HepG2 (cell line): ENCODE measurements around the gene KCTD15. TPM values are rescaled to one million over a fixed set of nuclear protein-coding genes. Genes with fewer than 3 reads are reported as not detected.

Experiments
- ATAC-seq: fragments of 200-7000 bp; cut with Tn5 transposase; 3 replicates; pipeline ENCODE4 v1.9.1; 2020; ENCODE audit warnings: mild to moderate bottlenecking, moderate library complexity
- BruUV-seq: library from RNA; stranded (reverse); fragments of 400-500 nt; replicated peaks from 2 replicates; lab custom pipeline; 2021; lab: Mats Ljungman, UMichigan
- CTCF ChIA-PET: fragments of 300-600 bp; formaldehyde crosslinking; extraction: SDS; loops from one replicate; lab custom pipeline; 2021; ENCODE audit warnings: low total read pairs, inconsistent platforms, low intra/inter-chr PET ratio; lab: Yijun Ruan, JAX
- POLR2A ChIA-PET: fragments of 350-600 bp; sonication (Branson Sonifier 250); formaldehyde crosslinking; loops from one replicate; lab custom pipeline; 2020; ENCODE audit warnings: antibody characterized with exemption, inconsistent platforms; lab: Yijun Ruan, JAX
- DNase-seq: peaks from one replicate; pipeline ENCODE4 v3.0.0-alpha.2; 2015; ENCODE audit warnings: low spot score
- FAIRE-seq: peaks from 3 replicates; lab custom pipeline; 2011; peaks lifted over from hg19 to GRCh38; lab: Jason Lieb, UNC
- H2AFZ ChIP-seq: one replicate; pipeline ENCODE4 v1.6.1; 2011; ENCODE audit warnings: low read length, inconsistent platforms
- H3K27ac ChIP-seq: fragments of 300-600 bp; 3 replicates; pipeline ENCODE4 v1.8.0; 2011; ENCODE audit warnings: mixed run types, mild to moderate bottlenecking, mixed read lengths, low read length, inconsistent platforms; ENCODE audit not compliant: insufficient read depth; ENCODE audit errors: extremely low read length
- H3K27me3 ChIP-seq, 2 experiments: fragments of 200-600 bp in 1 of 2; 2 replicates in 1 of 2; 3 replicates in 1 of 2; pipeline versions ENCODE4 v1.6.0 to v1.8.0; 2011; ENCODE audit warnings: low read length in 2 of 2, mild to moderate bottlenecking in 2 of 2, moderate library complexity in 2 of 2, inconsistent platforms in 1 of 2; ENCODE audit not compliant: insufficient read depth in 2 of 2, control insufficient read depth in 1 of 2
- H3K36me3 ChIP-seq, 2 experiments: fragments of 200-600 bp in 1 of 2; replicated peaks in 1 of 2; 2 replicates in 1 of 2; 3 replicates in 1 of 2; pipeline versions ENCODE4 v1.5.1 to v1.8.0; 2011; ENCODE audit warnings: low read length in 2 of 2, inconsistent platforms in 1 of 2; ENCODE audit not compliant: insufficient read depth in 2 of 2, control insufficient read depth in 1 of 2
- H3K4me1 ChIP-seq: 2 replicates; pipeline ENCODE4 v1.5.1; 2012; ENCODE audit warnings: low read length, inconsistent platforms; ENCODE audit not compliant: insufficient read depth
- H3K4me2 ChIP-seq: 2 replicates; pipeline ENCODE4 v1.6.0; 2011; ENCODE audit warnings: low read depth, low read length, inconsistent platforms
- H3K4me3 ChIP-seq, 3 experiments: fragments of 200-600 bp in 1 of 3; sonication (generic), shearing (Covaris generic) in 1 of 3; replicated peaks in 1 of 3; 2 replicates each; pipeline ENCODE4 v1.5.1; 2011 to 2016; ENCODE audit warnings: low read length in 3 of 3, inconsistent platforms in 2 of 3, low read depth in 2 of 3, mild to moderate bottlenecking in 2 of 3, control low read depth in 1 of 3, mixed read lengths in 1 of 3; ENCODE audit not compliant: insufficient read depth in 1 of 3
- H3K79me2 ChIP-seq: one replicate; pipeline ENCODE4 v1.6.1; 2011; ENCODE audit warnings: low read length, inconsistent platforms; ENCODE audit not compliant: insufficient read depth
- H3K9ac ChIP-seq: 2 replicates; pipeline ENCODE4 v1.6.0; 2011; ENCODE audit warnings: mild to moderate bottlenecking, low read depth, low read length, inconsistent platforms; ENCODE audit not compliant: insufficient read depth
- H3K9me3 ChIP-seq: 2 replicates; pipeline ENCODE4 v1.5.1; 2012; ENCODE audit warnings: mild to moderate bottlenecking, low read length
- H4K20me1 ChIP-seq: 2 replicates; pipeline ENCODE4 v1.6.0; 2011; ENCODE audit warnings: inconsistent platforms, mild to moderate bottlenecking, low read length, moderate library complexity; ENCODE audit not compliant: insufficient read depth
- HMG20B ChIP-seq: conservative IDR thresholded peaks from 2 replicates; pipeline ENCODE4 v1.6.1; 2016; ENCODE audit warnings: missing genetic modification reagents, missing compliant biosample characterization
- KDM1A ChIP-seq: IDR thresholded peaks from 2 replicates; pipeline ENCODE4 v1.6.1; 2016; ENCODE audit warnings: missing compliant biosample characterization
- PCBP1 ChIP-seq: fragments of 200-400 bp; formaldehyde crosslinking; IDR thresholded peaks from 2 replicates; pipeline ENCODE4 v1.6.1; 2017; ENCODE audit warnings: mild to moderate bottlenecking, low read depth, low read length, borderline replicate concordance
- ZFP36L2 ChIP-seq: sonication (generic); formaldehyde crosslinking; IDR thresholded peaks from 2 replicates; pipeline ENCODE4 v1.4.0; 2020; ENCODE audit warnings: missing genetic modification reagents
- WGBS: methylation state at CpG from one replicate; pipeline ENCODE4 v1.1.6; 2017; ENCODE audit warnings: low lambda C conversion rate; 5-methylcytosine and 5-hydroxymethylcytosine counted together
- in situ Hi-C: cut with HindIII; loops from 2 replicates; pipeline ENCODE4 v1.10.0; 2017; ENCODE audit warnings: low pct_unique_long_range_greater_than_20kb; ENCODE audit not compliant: extremely low pct_ligation_motif_present
- intact Hi-C: fragments of 100-400 bp; cut with micrococcal nuclease; formaldehyde crosslinking; loops from one replicate; pipeline ENCODE4 v1.10.0; 2022; ENCODE audit not compliant: unreplicated experiment
- polyA plus RNA-seq, 8 experiments: library from polyadenylated mRNA; depleted of rRNA in 3 of 8; stranded (reverse) in 7 of 8; unstranded in 1 of 8; fragments of >200 nt; fragmentation: Illumina TruSeq in 4 of 8; extraction: Trizol in 4 of 8; gene quantifications; 2 replicates each; pipeline versions ENCODE4 v1.2.1 to v1.2.3, GENCODE V29; 2011 to 2016; ENCODE audit warnings: low read depth in 4 of 8, missing spikeins in 1 of 8, mixed read lengths in 1 of 8; ENCODE audit not compliant: insufficient read depth in 1 of 8
- total RNA-seq, 5 experiments: library from RNA; depleted of rRNA; stranded (reverse); fragments of >200 nt; fragmentation: Illumina TruSeq; extraction: Trizol; gene quantifications; 2 replicates each; pipeline ENCODE4 v1.2.3, GENCODE V29; 2016; ENCODE audit warnings: low read depth in 1 of 5
- TF ChIP-seq, protein P1 (sequence below): sonication (generic); formaldehyde crosslinking; IDR thresholded peaks from 2 replicates; pipeline ENCODE4 v1.5.0; 2020; ENCODE audit warnings: missing genetic modification reagents, mild to moderate bottlenecking, borderline replicate concordance
- TF ChIP-seq, protein P2 (sequence below): sonication (generic); formaldehyde crosslinking; IDR thresholded peaks from 2 replicates; pipeline ENCODE4 v1.8.1; 2022; ENCODE audit warnings: mild to moderate bottlenecking, missing genetic modification reagents
- TF ChIP-seq, protein P3 (sequence below): sonication (generic); formaldehyde crosslinking; IDR thresholded peaks from 2 replicates; pipeline ENCODE4 v1.4.0; 2020; ENCODE audit warnings: mild to moderate bottlenecking, missing genetic modification reagents
- TF ChIP-seq, protein P4 (sequence below): sonication (generic); formaldehyde crosslinking; IDR thresholded peaks from 2 replicates; pipeline ENCODE4 v1.4.0; 2020; ENCODE audit warnings: missing genetic modification reagents
- TF ChIP-seq, protein P5 (sequence below): sonication (generic); formaldehyde crosslinking; IDR thresholded peaks from 2 replicates; pipeline ENCODE4 v1.8.0; 2023; ENCODE audit warnings: mild to moderate bottlenecking, missing genetic modification reagents

The KCTD15 gene
- total and polyA plus RNA-seq, 2 of the 13 experiments (the other 11 are each of a cell fraction or from before 2014, with no cell fraction given): 13.2 to 16.7 TPM

DNA sequence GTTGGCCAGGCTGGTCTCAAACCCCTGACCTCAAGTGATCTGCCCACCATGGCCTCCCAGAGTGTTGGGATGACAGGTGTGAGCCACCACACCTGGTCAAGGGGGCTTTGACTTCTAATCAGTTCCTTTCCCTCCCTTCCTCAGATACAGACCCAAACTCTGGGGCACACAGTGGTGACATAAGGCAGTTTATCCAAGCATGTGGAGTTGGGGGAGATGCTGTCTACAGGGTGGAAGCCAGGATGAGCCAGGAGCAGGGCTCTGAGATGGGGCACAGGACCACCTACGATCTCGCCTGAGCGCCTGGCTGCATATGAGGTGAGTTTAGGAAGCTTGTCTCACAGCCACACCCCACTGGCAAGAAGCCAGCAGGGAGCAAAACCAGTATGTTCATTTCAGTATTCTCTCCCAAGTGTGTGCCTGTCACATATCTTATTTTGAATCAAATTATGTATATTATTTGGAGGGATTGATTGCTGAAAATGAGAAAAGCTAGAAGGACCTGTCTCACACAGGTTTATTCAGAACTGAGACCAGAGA is 67.7 kb downstream of the KCTD15 start (continued):
- TF ChIP-seq KDM1A (CRISPR knock-in tag): no peak
- TF ChIP-seq, protein P1, sequence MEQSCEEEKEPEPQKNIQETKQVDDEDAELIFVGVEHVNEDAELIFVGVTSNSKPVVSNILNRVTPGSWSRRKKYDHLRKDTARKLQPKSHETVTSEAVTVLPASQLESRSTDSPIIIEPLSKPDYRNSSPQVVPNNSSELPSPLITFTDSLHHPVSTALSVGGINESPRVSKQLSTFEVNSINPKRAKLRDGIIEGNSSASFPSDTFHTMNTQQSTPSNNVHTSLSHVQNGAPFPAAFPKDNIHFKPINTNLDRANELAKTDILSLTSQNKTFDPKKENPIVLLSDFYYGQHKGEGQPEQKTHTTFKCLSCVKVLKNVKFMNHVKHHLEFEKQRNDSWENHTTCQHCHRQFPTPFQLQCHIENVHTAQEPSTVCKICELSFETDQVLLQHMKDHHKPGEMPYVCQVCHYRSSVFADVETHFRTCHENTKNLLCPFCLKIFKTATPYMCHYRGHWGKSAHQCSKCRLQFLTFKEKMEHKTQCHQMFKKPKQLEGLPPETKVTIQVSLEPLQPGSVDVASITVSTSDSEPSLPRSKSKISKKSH (CRISPR knock-in tag): no peak

DNA sequence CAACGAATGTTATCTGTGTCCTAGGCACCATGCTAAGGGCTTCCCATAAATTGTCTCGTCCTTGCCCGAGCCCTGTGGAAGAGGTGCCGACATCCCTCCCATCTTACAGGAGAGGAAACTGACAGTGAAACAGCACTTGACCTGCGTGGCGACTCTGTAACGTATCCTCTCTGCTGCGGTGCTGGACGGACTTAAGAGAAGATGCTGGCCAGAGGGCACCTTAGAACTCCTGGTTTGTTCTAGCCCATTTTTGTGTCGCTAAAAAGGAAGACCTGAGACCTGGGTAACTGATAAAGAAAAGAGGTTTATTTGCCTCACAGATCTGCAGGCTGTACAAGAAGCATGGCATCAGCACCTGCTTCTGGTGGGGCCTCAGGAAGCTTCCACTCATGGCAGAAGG is 68.6 kb downstream of the KCTD15 start:
- ChIA-PET POLR2A (no interaction called here), CTCF (no interaction called here)
- no peaks in the 10 kb centered on the region for H3K4me1 ChIP-seq
- WGBS: 21% methylated on average over 10 of the region's 10 CpGs
- H3K9ac ChIP-seq: no peak overlapping the region
- H2AFZ ChIP-seq: no peak overlapping the region
- DNase-seq (no peak), FAIRE-seq (no peak), ATAC-seq (no peak)
- no peaks in the 10 kb centered on the region for H4K20me1 ChIP-seq
- H3K4me3 ChIP-seq: no peak overlapping the region
- in situ Hi-C loops: no loop called here
- no peaks in the 10 kb centered on the region for H3K9me3 ChIP-seq
- H3K36me3 ChIP-seq: no peaks in the 10 kb centered on the region
- BruUV-seq: no TSS peak
- H3K4me2 ChIP-seq: no peak overlapping the region
- peaks cover 1 to 37% of the 10 kb centered on the region in 2 experiments; a peak in 4 of 5 replicates for H3K27me3 ChIP-seq
- intact Hi-C loops: no loop called here
- H3K27ac ChIP-seq: no peak overlapping the region
- no peaks in the 10 kb centered on the region for H3K79me2 ChIP-seq
- no peak for TF ChIP-seq HMG20B (CRISPR knock-in tag)
- TF ChIP-seq, protein P2, sequence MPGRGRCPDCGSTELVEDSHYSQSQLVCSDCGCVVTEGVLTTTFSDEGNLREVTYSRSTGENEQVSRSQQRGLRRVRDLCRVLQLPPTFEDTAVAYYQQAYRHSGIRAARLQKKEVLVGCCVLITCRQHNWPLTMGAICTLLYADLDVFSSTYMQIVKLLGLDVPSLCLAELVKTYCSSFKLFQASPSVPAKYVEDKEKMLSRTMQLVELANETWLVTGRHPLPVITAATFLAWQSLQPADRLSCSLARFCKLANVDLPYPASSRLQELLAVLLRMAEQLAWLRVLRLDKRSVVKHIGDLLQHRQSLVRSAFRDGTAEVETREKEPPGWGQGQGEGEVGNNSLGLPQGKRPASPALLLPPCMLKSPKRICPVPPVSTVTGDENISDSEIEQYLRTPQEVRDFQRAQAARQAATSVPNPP (CRISPR knock-in tag): no peak
- TF ChIP-seq, protein P3, sequence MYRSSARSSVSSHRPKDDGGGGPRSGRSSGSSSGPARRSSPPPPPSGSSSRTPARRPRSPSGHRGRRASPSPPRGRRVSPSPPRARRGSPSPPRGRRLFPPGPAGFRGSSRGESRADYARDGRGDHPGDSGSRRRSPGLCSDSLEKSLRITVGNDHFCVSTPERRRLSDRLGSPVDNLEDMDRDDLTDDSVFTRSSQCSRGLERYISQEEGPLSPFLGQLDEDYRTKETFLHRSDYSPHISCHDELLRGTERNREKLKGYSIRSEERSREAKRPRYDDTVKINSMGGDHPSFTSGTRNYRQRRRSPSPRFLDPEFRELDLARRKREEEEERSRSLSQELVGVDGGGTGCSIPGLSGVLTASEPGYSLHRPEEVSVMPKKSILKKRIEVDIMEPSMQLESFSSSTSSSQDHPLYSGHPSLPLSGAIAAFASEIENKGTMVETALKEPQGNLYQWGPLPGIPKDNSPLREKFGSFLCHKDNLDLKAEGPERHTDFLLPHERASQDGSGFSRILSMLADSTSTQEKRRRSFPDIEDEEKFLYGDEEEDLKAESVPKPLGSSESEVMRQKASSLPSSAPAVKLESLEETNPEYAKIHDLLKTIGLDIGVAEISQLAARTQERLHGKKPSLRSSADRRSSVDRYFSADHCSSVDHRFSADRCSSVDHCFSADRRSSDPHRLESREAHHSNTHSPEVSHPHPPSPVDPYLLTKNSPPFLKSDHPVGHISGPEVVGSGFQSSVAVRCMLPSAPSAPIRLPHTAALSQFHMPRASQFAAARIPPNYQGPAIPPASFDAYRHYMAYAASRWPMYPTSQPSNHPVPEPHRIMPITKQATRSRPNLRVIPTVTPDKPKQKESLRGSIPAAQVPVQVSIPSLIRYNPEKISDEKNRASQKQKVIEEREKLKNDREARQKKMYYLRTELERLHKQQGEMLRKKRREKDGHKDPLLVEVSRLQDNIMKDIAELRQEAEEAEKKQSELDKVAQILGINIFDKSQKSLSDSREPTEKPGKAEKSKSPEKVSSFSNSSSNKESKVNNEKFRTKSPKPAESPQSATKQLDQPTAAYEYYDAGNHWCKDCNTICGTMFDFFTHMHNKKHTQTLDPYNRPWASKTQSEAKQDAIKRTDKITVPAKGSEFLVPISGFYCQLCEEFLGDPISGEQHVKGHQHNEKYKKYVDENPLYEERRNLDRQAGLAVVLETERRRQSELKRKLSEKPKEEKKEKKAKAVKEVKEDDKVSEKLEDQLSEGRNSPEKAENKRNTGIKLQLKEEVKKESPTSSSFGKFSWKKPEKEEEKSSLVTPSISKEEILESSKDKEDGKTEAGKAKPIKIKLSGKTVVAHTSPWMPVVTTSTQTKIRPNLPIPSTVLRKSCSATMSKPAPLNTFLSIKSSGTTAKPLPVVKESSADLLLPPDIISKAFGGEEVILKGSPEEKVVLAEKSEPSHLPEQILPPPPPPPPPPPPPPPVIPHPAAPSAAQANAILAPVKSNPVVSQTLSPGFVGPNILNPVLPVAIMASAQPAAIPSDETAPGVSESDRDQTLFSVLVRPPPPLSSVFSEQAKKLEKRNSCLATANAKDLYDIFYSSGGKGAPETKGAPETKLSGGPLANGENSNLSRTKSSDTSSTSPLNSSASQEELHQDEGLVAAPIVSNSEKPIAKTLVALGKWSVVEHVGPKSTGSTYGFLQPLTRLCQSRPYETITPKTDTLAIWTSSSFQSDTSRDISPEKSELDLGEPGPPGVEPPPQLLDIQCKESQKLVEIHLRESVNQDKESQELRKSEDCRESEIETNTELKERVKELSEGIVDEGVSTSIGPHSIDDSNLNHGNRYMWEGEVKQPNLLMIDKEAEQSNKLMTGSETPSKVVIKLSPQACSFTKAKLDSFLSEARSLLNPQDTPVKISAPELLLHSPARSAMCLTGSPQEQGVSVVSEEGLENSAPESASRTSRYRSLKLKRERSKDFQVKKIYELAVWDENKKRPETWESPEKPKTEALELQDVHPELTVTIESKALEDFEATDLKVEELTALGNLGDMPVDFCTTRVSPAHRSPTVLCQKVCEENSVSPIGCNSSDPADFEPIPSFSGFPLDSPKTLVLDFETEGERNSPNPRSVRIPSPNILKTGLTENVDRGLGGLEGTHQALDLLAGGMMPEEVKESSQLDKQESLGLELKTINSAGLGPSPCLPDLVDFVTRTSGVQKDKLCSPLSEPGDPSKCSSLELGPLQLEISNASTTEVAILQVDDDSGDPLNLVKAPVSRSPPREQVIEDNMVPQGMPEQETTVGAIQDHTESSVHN (CRISPR knock-in tag): no peak
- no peak for TF ChIP-seq ZFP36L2 (CRISPR knock-in tag)
- TF ChIP-seq, protein P4, sequence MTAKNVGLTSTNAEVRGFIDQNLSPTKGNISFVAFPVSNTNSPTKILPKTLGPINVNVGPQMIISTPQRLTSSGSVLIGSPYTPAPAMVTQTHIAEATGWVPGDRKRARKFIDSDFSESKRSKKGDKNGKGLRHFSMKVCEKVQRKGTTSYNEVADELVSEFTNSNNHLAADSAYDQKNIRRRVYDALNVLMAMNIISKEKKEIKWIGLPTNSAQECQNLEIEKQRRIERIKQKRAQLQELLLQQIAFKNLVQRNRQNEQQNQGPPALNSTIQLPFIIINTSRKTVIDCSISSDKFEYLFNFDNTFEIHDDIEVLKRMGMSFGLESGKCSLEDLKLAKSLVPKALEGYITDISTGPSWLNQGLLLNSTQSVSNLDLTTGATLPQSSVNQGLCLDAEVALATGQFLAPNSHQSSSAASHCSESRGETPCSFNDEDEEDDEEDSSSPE: no peak
- TF ChIP-seq, protein P5, sequence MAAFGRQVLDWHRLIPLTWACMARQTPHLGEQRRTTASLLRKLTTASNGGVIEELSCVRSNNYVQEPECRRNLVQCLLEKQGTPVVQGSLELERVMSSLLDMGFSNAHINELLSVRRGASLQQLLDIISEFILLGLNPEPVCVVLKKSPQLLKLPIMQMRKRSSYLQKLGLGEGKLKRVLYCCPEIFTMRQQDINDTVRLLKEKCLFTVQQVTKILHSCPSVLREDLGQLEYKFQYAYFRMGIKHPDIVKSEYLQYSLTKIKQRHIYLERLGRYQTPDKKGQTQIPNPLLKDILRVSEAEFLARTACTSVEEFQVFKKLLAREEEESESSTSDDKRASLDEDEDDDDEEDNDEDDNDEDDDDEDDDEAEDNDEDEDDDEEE: no peak
- no peak for TF ChIP-seq PCBP1
